Mesendoderm (in vitro differentiated cells): Measurements from ENCODE around the gene HOXB9.

Source experiments
- DNase-seq: peaks from one replicate; pipeline ENCODE4 v3.0.0; 2013
- H2AK5ac ChIP-seq: 2 replicates; pipeline ENCODE4 v1.6.1; 2013; ENCODE audit warnings: low read length, inconsistent platforms
- H2BK120ac ChIP-seq: 2 replicates; pipeline ENCODE4 v1.6.1; 2013; ENCODE audit warnings: low read depth, mild to moderate bottlenecking, low read length, moderate library complexity, mixed read lengths
- H2BK15ac ChIP-seq: replicated peaks from 2 replicates; pipeline ENCODE4 v1.6.1; 2013; ENCODE audit warnings: low read depth, mild to moderate bottlenecking, moderate library complexity
- H2BK5ac ChIP-seq: 2 replicates; pipeline ENCODE4 v1.6.1; 2013; ENCODE audit warnings: low read length, inconsistent platforms
- H3K18ac ChIP-seq: 2 replicates; pipeline ENCODE4 v1.6.1; 2013; ENCODE audit warnings: mild to moderate bottlenecking, low read length, mixed read lengths
- H3K23ac ChIP-seq: one replicate; pipeline ENCODE4 v1.6.1; 2013; ENCODE audit warnings: low read length
- H3K27ac ChIP-seq: 2 replicates; pipeline ENCODE4 v1.5.1; 2013; ENCODE audit warnings: low read depth, mild to moderate bottlenecking, inconsistent platforms, low read length, moderate library complexity
- H3K27me3 ChIP-seq: 2 replicates; pipeline ENCODE4 v1.6.1; 2013; ENCODE audit warnings: low read length, control low read depth, mild to moderate bottlenecking, inconsistent platforms; ENCODE audit not compliant: insufficient read depth, poor library complexity
- H3K36me3 ChIP-seq: 2 replicates; pipeline ENCODE4 v1.6.1; 2013; ENCODE audit warnings: low read length, inconsistent platforms; ENCODE audit not compliant: control insufficient read depth, insufficient read depth
- H3K4ac ChIP-seq: one replicate; pipeline ENCODE4 v1.6.1; 2013; ENCODE audit warnings: low read depth, mild to moderate bottlenecking, low read length, moderate library complexity
- H3K4me1 ChIP-seq: 2 replicates; pipeline ENCODE4 v1.6.1; 2013; ENCODE audit warnings: low read depth, low read length, inconsistent platforms; ENCODE audit not compliant: control insufficient read depth
- H3K4me2 ChIP-seq: 2 replicates; pipeline ENCODE4 v1.6.1; 2013; ENCODE audit warnings: low read length
- H3K4me3 ChIP-seq: 2 replicates; pipeline ENCODE4 v1.5.1; 2013; ENCODE audit warnings: mild to moderate bottlenecking, low read length
- H3K56ac ChIP-seq: one replicate; pipeline ENCODE4 v1.6.1; 2013; ENCODE audit warnings: low read length
- H3K79me1 ChIP-seq: 2 replicates; pipeline ENCODE4 v1.6.1; 2013; ENCODE audit warnings: low read length, inconsistent platforms
- H3K79me2 ChIP-seq: 2 replicates; pipeline ENCODE4 v1.6.1; 2013; ENCODE audit warnings: mild to moderate bottlenecking, low read length; ENCODE audit not compliant: control insufficient read depth, insufficient read depth
- H3K9ac ChIP-seq: 2 replicates; pipeline ENCODE4 v1.6.1; 2013; ENCODE audit warnings: low read length, inconsistent platforms
- H4K5ac ChIP-seq: one replicate; pipeline ENCODE4 v1.6.1; 2013; ENCODE audit warnings: low read length
- H4K8ac ChIP-seq: one replicate; pipeline ENCODE4 v1.6.1; 2013; ENCODE audit warnings: low read depth, mild to moderate bottlenecking, control low read depth, low read length, moderate library complexity
- WGBS: extraction: QIAGEN DNeasy Blood & Tissue Kit; methylation state at CpG from one replicate; pipeline ENCODE4 v1.1.7; 2013; ENCODE audit warnings: low lambda C conversion rate, missing lambda C conversion rate; ENCODE audit not compliant: insufficient coverage; ENCODE audit errors: extremely low coverage; 5-methylcytosine and 5-hydroxymethylcytosine counted together

The HOXB9 gene

DNA sequence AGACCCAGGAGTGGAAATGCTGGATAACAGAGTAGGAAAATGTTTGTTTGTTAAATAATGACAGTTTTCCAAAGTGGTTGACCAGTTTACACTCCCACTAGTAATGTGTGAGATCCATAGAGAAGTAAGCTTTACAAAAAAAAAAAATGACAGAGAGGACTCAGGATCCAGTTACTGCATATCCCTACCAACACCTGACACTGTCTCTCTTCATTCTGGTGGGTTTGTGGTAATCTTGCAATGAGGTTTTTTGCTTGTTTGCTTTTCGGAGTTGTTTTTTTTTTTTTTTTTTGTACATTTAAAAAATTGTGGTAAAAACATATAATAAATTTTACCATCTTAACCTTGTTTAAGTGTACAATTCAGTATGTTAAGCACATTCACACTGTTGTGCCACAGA, 23.6 kb upstream of the HOXB9 start:
- Histone ChIP-seq H3K56ac (no peak overlapping the region), H3K27me3 (peaks cover 10% of the 10 kb centered on the region), H2BK15ac (no peak overlapping the region), H3K4me1 (no peaks in the 10 kb centered on the region), H3K36me3 (no peaks in the 10 kb centered on the region), H3K79me2 (no peaks in the 10 kb centered on the region), H3K4me3 (no peak overlapping the region), H3K9ac (no peak overlapping the region), H3K4ac (no peak overlapping the region), H2AK5ac (no peak overlapping the region), H3K18ac (no peak overlapping the region), H3K4me2 (no peak overlapping the region), H2BK5ac (no peak overlapping the region), H3K27ac (no peak overlapping the region), H4K5ac (no peak overlapping the region), H3K79me1 (no peaks in the 10 kb centered on the region), H2BK120ac (no peak overlapping the region), H3K23ac (no peak overlapping the region), H4K8ac (no peak overlapping the region)
- WGBS = no CpG with 5 or more reads among the region's 1 CpG
- DNase-seq = no peak

DNA sequence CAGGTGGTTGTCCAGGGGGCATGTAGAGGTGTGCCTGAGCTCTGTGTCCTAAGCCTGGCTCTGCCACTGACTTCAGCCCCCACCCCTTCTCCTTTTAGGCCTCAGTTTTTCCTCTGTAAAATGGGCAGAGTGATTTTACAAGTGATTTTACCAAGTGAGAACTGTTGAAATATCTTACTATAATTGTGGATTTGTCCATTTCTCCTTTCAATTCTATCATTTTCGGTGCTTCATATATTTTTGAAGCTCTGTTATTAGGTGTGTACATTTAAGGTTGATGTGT, 21.7 kb upstream of the HOXB9 start:
- H3K4me2 ChIP-seq = no peak overlapping the region
- no peak overlapping the region for H3K23ac ChIP-seq
- H4K8ac ChIP-seq = no peak overlapping the region
- H3K56ac ChIP-seq = peak overlapping the region; percentile 68
- H3K27me3 ChIP-seq = peaks cover 25% of the 10 kb centered on the region
- no CpG with 5 or more reads among the region's 1 CpG for WGBS
- peaks cover 2% of the 10 kb centered on the region for H3K4me1 ChIP-seq
- H3K4ac ChIP-seq = no peak overlapping the region
- H3K36me3 ChIP-seq = no peaks in the 10 kb centered on the region
- H3K9ac ChIP-seq = no peak overlapping the region
- H3K79me1 ChIP-seq = no peaks in the 10 kb centered on the region
- H2BK120ac ChIP-seq = no peak overlapping the region
- H3K4me3 ChIP-seq = no peak overlapping the region
- H2AK5ac ChIP-seq = no peak overlapping the region
- no peak overlapping the region for H2BK15ac ChIP-seq
- no peak for DNase-seq
- H3K18ac ChIP-seq = no peak overlapping the region
- H3K27ac ChIP-seq = no peak overlapping the region
- H4K5ac ChIP-seq = no peak overlapping the region
- H2BK5ac ChIP-seq = no peak overlapping the region
- peaks cover 1% of the 10 kb centered on the region for H3K79me2 ChIP-seq

DNA sequence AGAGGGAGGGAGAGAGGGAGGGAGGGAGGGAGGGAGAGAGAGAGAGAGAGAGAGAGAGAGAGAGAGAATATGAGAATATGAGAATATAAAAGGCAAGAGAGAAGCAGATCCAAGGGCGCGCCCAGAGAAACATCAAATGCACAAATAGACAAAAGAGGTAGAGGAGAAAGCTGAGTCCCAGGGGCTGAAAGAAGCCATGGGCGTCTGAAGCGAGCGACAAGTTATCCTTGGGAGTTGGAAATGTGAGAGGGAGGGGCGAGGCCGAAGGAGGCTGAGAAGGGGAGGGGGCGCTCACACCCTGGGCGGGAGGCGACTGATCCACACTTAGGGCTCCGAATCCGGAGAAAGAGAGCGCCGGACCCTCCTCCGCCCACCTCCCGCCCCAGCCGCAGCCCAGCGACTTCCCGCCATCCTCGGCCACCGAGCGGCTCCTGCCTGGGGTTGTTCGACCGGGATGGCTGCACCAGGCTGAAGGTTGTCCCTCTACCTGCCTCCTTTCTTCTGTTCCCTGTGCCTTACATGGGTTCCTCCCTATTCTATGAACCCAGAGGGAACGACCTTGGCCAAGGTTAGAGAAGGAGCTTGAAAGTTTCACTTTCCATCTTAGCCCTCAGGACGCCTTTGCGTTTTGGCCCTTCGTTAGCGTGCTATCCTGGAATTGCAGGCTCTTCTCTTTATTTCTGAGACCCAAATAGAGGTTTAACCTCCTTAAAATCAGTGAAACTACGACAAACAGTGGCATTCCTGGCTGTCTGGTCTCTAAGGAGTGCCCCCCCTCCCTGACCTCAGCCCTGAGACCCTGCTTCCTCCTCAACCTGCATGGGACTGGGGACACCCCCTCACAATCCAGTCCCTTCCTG, 21.2 kb upstream of the HOXB9 start:
- Histone ChIP-seq H3K79me1 (no peaks in the 10 kb centered on the region), H3K9ac (peak overlapping the region; percentile 9), H2BK5ac (no peak overlapping the region), H2BK15ac (no peak overlapping the region), H3K4me3 (peak overlapping the region; percentile 15), H3K4me1 (peaks cover 2% of the 10 kb centered on the region), H3K18ac (no peak overlapping the region), H3K36me3 (no peaks in the 10 kb centered on the region), H3K4me2 (peak overlapping the region; percentile 19), H3K56ac (peak overlapping the region; percentile 68), H3K27ac (peak overlapping the region; percentile 81), H2AK5ac (no peak overlapping the region), H4K5ac (no peak overlapping the region), H2BK120ac (no peak overlapping the region), H4K8ac (no peak overlapping the region), H3K4ac (no peak overlapping the region), H3K79me2 (peaks cover 1% of the 10 kb centered on the region), H3K27me3 (peaks cover 29% of the 10 kb centered on the region), H3K23ac (no peak overlapping the region)
- DNase-seq = peak; percentile 90
- no CpG with 5 or more reads among the region's 30 CpGs for WGBS

DNA sequence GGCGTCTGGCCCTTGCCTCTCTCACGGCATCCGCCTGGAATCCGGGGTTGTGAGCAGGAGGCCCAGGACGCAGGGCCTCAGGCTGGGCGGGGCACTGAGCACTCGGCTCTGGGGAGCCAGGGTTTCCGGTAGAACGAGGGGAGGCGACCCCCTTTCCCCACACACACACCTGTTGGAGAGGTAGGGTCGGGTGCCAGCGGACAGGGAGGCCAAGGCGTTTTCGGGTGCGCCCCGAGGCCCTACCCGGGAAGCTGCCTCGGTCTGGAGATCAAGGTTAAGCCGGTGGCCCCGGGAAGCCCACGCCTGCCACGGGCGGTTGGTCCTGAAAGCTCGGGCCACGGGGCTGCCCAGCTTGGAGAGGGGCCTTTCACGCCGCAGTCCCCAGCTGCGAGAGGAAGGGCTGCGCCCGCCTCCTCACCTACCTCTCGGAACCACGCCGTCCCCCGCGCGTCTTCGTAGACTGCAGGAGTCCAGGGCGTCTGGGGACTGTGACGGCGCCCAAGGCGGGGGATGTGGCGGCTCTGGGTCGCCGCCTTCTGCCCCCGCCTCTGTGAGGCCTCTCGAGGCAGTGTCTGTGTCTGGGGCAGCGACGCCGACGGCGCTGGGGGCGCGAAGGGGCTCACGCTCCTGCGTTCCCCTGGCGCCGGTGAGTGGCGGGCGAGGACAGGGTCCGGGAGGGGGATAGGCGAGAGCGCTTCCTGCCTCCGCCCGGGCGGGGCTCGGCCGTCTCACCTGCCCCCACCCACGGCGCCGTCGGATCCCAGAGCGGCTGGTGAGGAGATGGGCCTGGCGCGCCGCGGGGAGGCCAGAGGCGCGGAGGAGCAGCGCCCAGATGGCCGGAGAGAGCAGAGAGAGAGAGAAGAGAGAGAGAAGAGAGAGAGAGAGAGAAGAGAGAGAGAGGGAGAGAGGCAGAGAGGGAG, 20.3 kb upstream of the HOXB9 start:
- H3K4me3 ChIP-seq = peak overlapping the region; percentile 39
- no CpG with 5 or more reads among the region's 80 CpGs for WGBS

DNA sequence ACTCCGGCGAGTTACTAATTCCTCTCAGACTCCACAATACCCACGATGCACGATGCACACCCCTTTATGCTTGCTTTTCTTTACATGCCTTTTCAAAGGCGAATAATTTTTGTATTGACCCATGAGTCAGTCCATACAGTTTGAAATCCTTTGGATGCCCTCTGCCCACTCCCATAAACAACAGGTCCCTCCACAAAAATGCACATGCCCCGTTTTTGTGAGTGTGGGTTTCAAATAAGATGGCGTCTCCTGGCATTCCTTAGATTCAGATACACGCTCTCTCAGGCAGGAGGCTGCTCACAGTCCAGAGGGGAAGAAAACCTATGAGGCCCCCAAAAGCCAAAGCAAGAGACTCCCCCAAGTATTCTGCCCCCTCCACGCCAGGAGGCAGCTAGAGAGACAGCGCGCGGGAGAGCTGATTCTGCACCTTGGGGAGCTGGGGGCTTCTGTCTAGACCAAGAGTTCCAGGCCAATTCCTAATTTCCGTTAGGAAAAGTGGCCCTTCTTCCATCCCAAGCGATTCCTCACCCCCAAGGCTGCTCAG, 19.6 kb upstream of the HOXB9 start:
- peak overlapping the region; percentile 82 for H3K56ac ChIP-seq
- WGBS = no CpG with 5 or more reads among the region's 14 CpGs
- no peak overlapping the region for H3K4ac ChIP-seq
- H2BK5ac ChIP-seq = no peak overlapping the region
- peak overlapping the region; percentile 29 for H4K8ac ChIP-seq
- no peak overlapping the region for H3K23ac ChIP-seq
- no peaks in the 10 kb centered on the region for H3K79me1 ChIP-seq
- H3K18ac ChIP-seq = no peak overlapping the region
- H2BK120ac ChIP-seq = no peak overlapping the region
- H3K27me3 ChIP-seq = peaks cover 45% of the 10 kb centered on the region
- no peak overlapping the region for H2AK5ac ChIP-seq
- DNase-seq = no peak
- peaks cover 1% of the 10 kb centered on the region for H3K79me2 ChIP-seq
- peak overlapping the region; percentile 81 for H3K27ac ChIP-seq
- no peak overlapping the region for H2BK15ac ChIP-seq
- H3K4me3 ChIP-seq = peak overlapping the region; percentile 5
- H4K5ac ChIP-seq = no peak overlapping the region
- peaks cover 6% of the 10 kb centered on the region for H3K4me1 ChIP-seq
- no peaks in the 10 kb centered on the region for H3K36me3 ChIP-seq
- peak overlapping the region; percentile 70 for H3K9ac ChIP-seq
- H3K4me2 ChIP-seq = peak overlapping the region; percentile 63

More for the DNA sequence above, 20.3 kb upstream of the HOXB9 start:
- H3K4ac ChIP-seq = peak overlapping the region; percentile 1
- peak overlapping the region; percentile 15 for H3K18ac ChIP-seq
- H4K8ac ChIP-seq = no peak overlapping the region
- H3K9ac ChIP-seq = peak overlapping the region; percentile 70
- H3K27ac ChIP-seq = peak overlapping the region; percentile 81
- peaks cover 37% of the 10 kb centered on the region for H3K27me3 ChIP-seq
- peak overlapping the region; percentile 39 for H2BK5ac ChIP-seq
- peak overlapping the region; percentile 63 for H3K4me2 ChIP-seq
- H3K23ac ChIP-seq = peak overlapping the region; percentile 72
- H3K36me3 ChIP-seq = no peaks in the 10 kb centered on the region
- H3K56ac ChIP-seq = peak overlapping the region; percentile 82
- no peak overlapping the region for H2BK15ac ChIP-seq
- H2AK5ac ChIP-seq = no peak overlapping the region
- H3K4me1 ChIP-seq = peaks cover 6% of the 10 kb centered on the region
- no peaks in the 10 kb centered on the region for H3K79me1 ChIP-seq
- peak; percentile 86 for DNase-seq
- no peak overlapping the region for H4K5ac ChIP-seq
- no peak overlapping the region for H2BK120ac ChIP-seq
- peaks cover 1% of the 10 kb centered on the region for H3K79me2 ChIP-seq
